ENCODE data around the gene PGM2L1. TPM values are rescaled to one million over a fixed set of nuclear protein-coding genes. Genes with fewer than 3 reads are reported as not detected.

Gene PGM2L1
- total and polyA plus RNA-seq, 2 of the 4 experiments (the other 2 are of a cell fraction) = 0.72 to 1.8 TPM

- Histone ChIP-seq H4K91ac (ENCODE audit: insufficient read depth, low read depth, low read length) (no peak overlapping the region), H3K4me1 (ENCODE audit: control insufficient read depth, insufficient read depth, low read length) (peaks cover 1% of the 10 kb centered on the region; the same call in 1 of the 2 replicates), H2BK20ac (ENCODE audit: low read depth, low read length) (no peak overlapping the region), H4K5ac (ENCODE audit: low read depth, low read length) (no peak overlapping the region), H2BK5ac (ENCODE audit: low read depth, low read length, poor library complexity, severe bottlenecking) (no peak overlapping the region), H2BK15ac (ENCODE audit: low read depth, low read length) (no peak overlapping the region), H3K79me1 (ENCODE audit: low read depth in 1 of 2, low read length in 2 of 2) (no peaks in the 10 kb centered on the region), H2AK5ac (ENCODE audit: low read depth, low read length) (no peak overlapping the region), H2AFZ (replicated peaks; ENCODE audit: low read length, poor library complexity) (no peak overlapping the region), H3K9me3 (ENCODE audit: control insufficient read depth, insufficient read depth, low read length) (no peaks in the 10 kb centered on the region), H3K4me2 (ENCODE audit: low read depth, low read length) (no peak overlapping the region), H3K27ac (ENCODE audit: insufficient read depth, low read length) (no peak overlapping the region), H3K18ac (ENCODE audit: low read depth, low read length) (no peak overlapping the region), H3K56ac (ENCODE audit: extremely low read depth, insufficient read depth, low read length) (no peak overlapping the region), H4K8ac (ENCODE audit: low read depth in 2 of 2, low read length in 2 of 2) (no peak overlapping the region), H3K23ac (ENCODE audit: low read depth, low read length) (no peak overlapping the region), H3K4me3 (ENCODE audit: insufficient read depth, low read depth, low read length) (no peak overlapping the region), H4K20me1 (ENCODE audit: insufficient read depth, low read length) (no peaks in the 10 kb centered on the region), H2BK120ac (ENCODE audit: low read depth, low read length) (no peak overlapping the region), H3K36me3 (ENCODE audit: control insufficient read depth, insufficient read depth, low read length) (no peaks in the 10 kb centered on the region), H3K27me3 (ENCODE audit: control insufficient read depth, insufficient read depth, low read length) (peaks cover 17% of the 10 kb centered on the region), H3K9me1 (ENCODE audit: insufficient read depth, low read length) (no peaks in the 10 kb centered on the region), H3K4ac (ENCODE audit: low read depth, low read length) (no peak overlapping the region), H3K9ac (ENCODE audit: low read depth, low read length) (no peak overlapping the region), H2AK9ac (replicated peaks; ENCODE audit: low read depth, low read length, poor library complexity) (no peak overlapping the region), H3K14ac (replicated peaks; ENCODE audit: low read depth, low read length) (no peak overlapping the region)
- no peak for DNase-seq
- BruUV-seq (replicated peaks) = no TSS peak
- dilution Hi-C loops (cut with HindIII; ENCODE audit: low sequenced_read_pairs, unreplicated experiment) = no loop called here
- WGBS, 2 experiments (ENCODE audit: extremely low coverage in 2 of 2, insufficient read length in 1 of 2) = no CpG with 5 or more reads among the region's 2 CpGs
- intact Hi-C loops (cut with micrococcal nuclease) = no loop called here
- ATAC-seq (ENCODE audit: low read depth) = no peak
- no peak for TF ChIP-seq POLR2A (IDR thresholded peaks at IDR 0.05; ENCODE audit: low read depth, low read length)
- no peak for TF ChIP-seq RAD21 (IDR thresholded peaks at IDR 0.05; ENCODE audit: low read length)
- in situ Hi-C loops (cut with MboI; ENCODE audit: low sequenced_read_pairs) = no loop called here
- ChIA-PET POLR2A (ENCODE audit: unreplicated experiment) (no interaction called here), CTCF (interaction anchor here (1.3 kb wide), 1 partner anchor 20 kb away, joined by 4 read pairs; no protein-coding TSS in a partner anchor)
Observed at GRCh38 chr11:74409633-74410032, 11.4 kb upstream of the PGM2L1 start.
